Heart right ventricle (tissue), 16 donors: Measurements from ENCODE around the gene ABCC8. TPM values are rescaled to one million over a fixed set of nuclear protein-coding genes. Genes with fewer than 3 reads are reported as not detected.

Source experiments
- ATAC-seq, 8 donors: fragments of 200-7000 bp; cut with Tn5 transposase; one replicate each; pipeline ENCODE4 v1.9.1; 2020; ENCODE audit warnings: mild to moderate bottlenecking in 8 of 8, moderate library complexity in 8 of 8, moderate number of reproducible peaks in 1 of 8
- DNase-seq, 2 donors: peaks; one replicate each; pipeline ENCODE4 v3.0.0-alpha.2; 2020
- H3K27ac ChIP-seq, 10 donors: fragments of 200-600 bp; sonication (generic) in 2 of 10; one replicate each; pipeline versions ENCODE4 v1.5.0 to v1.8.0; 2020 to 2022; ENCODE audit warnings: mild to moderate bottlenecking in 3 of 10
- H3K27me3 ChIP-seq, 7 donors: fragments of 200-600 bp; one replicate each; pipeline ENCODE4 v1.8.0; 2021 to 2022; ENCODE audit warnings: mild to moderate bottlenecking in 2 of 7
- H3K36me3 ChIP-seq, 9 donors: fragments of 200-600 bp; sonication (generic) in 1 of 9; one replicate each; pipeline versions ENCODE4 v1.5.0 to v1.8.0; 2020 to 2022; ENCODE audit warnings: mild to moderate bottlenecking in 2 of 9
- H3K4me1 ChIP-seq, 9 donors: fragments of 200-600 bp; sonication (generic) in 1 of 9; one replicate each; pipeline versions ENCODE4 v1.5.0 to v1.8.0; 2020 to 2022; ENCODE audit warnings: mild to moderate bottlenecking in 4 of 9
- H3K4me3 ChIP-seq, 10 donors: fragments of 200-600 bp; sonication (generic) in 2 of 10; one replicate each; pipeline versions ENCODE4 v1.5.0 to v1.8.0; 2020 to 2022; ENCODE audit warnings: mild to moderate bottlenecking in 7 of 10, moderate library complexity in 2 of 10
- H3K9me3 ChIP-seq, 11 donors: fragments of 200-600 bp in 10 of 11; sonication (generic) in 2 of 11; one replicate each; pipeline versions ENCODE4 v1.5.0 to v1.8.0; 2013 to 2022; ENCODE audit warnings: mild to moderate bottlenecking in 2 of 11, control low read depth in 1 of 11, moderate library complexity in 1 of 11
- WGBS, 2 donors: extraction: QIAGEN DNeasy Blood & Tissue Kit; methylation state at CpG; one replicate each; pipeline ENCODE4 v1.1.7; 2013; ENCODE audit warnings: inconsistent platforms in 1 of 2; 5-methylcytosine and 5-hydroxymethylcytosine counted together
- intact Hi-C, 10 donors: fragments of 100-400 bp; cut with DNase I; formaldehyde crosslinking; loops; one replicate each; pipeline versions ENCODE4 v1.11.1 to v1.14.2; 2022
- polyA plus RNA-seq, 2 donors: library from polyadenylated mRNA; stranded (reverse); fragments of 200-250 nt; gene quantifications; one replicate each; pipeline ENCODE4 v1.2.3, GENCODE V29; 2013
- total RNA-seq, 10 donors: library from RNA; stranded (reverse); fragmentation: NEBNext Ultra II Directional in 3 of 10; extraction: Animal tissue kit (Norgen Biotek cat#: 25700) in 3 of 10; gene quantifications; one replicate each; pipeline versions ENCODE4 v1.2.1 to v1.2.4, GENCODE V29; 2021 to 2023
- TF ChIP-seq, protein P1 (sequence below), 9 donors: fragments of 200-600 bp; sonication (generic) in 2 of 9; IDR thresholded peaks; one replicate each; pipeline versions ENCODE4 v1.5.0 to v1.8.0; 2021 to 2022; ENCODE audit warnings: antibody characterized with exemption in 9 of 9, mild to moderate bottlenecking in 5 of 9, moderate library complexity in 1 of 9
- donor health status: Arrhythmogenic right ventricular cardiomyopathy.
- donor health status: ischemic (EF 13 %, LVEDD 7.1; RV severe dilation, severe dysfunction).
- donor health status: healthy with polysubstance abuse.
- donor health status: DM: no; HTN: yes; CAD: no.
- donor health status: DM: no; HTN: no; CAD: no.
- donor health status: ischemic (EF 25% LVEDD 6.9; RV normal size, moderate dysfunction).
- donor health status: ischemic (EF 25% LVEDD 5.7; RV mildly dilated, moderate dysfunction).
- donor health status: healthy.
- donor health status: DM: yes; HTN: yes; CAD: no.
- donor health status: Ischemic cardiomyopathy.
- donor health status: ischemic (EF 35%, LVEDD 5.7; RV mildly dilated, moderate dysfunction).
- donor health status: nonischemic (EF 11% LVEDD 7.7; RV severe dilation, severe dysfunction).
- donor health status: DM: yes; HTN: yes; CAD: no.
- donor health status: PGD.
- donor health status: ischemic (EF 29% LVEDD 5.4; RV normal size, mild dysfunction).
- donor health status: nonischemic (EF 23%, LVEDD 6.1; RV moderate dilation, normal function).

ABCC8 gene
- total and polyA plus RNA-seq, 12 donors: 0.47 to 8.6 (median 4.9) TPM

DNA sequence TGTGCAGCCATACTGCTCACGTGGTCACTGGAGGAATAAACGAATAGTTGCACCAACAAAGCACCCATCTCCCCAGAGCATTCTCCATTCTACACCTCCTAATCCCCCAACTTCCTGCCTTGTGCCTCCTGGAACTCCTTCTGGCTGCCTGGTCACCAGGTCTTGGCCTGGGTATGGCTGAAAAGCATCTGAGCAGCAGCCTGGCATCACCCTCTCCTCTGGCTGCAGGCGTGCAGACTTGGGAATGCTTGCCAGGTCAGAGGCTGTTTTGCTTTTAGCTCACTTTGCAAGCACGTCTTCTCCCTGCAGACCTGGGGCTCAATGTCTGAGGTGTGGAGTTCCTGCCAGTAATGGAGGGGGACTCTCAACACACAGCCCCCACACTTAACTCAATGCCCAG, 54.9 kb downstream of the ABCC8 start:
- ATAC-seq: peak in 5 of 8 donors; percentile 35 to 58 (median 50)
- intact Hi-C loops: no loop called here

DNA sequence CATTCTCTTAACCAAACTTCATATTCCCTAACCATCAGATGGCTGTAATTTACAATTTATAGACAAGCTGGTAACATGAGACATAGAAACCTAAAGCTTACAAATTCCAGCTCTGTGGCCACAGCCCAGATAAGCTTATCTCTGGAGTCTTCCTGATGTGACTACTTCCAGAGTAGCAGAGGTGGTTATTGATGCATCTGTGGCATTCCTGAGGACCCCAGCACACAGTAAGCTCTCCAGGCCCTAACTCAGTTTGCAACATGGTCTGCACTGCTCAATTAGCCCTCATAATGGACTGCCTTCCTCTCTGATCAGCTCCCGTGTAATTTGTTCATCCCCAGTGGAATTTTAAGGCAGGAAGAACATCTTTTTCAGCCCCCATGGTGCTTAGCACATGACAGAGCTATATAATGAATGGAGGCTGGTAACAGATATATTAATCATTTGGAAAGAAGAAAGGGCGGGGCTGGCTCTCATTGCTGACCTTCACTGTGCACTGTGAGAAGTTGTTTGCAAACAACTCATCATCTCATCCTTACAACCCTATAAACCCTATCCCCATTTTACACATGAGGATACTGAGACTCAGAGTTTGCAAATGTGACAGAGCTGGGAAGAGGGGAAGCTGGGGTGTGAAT, 58.1 kb downstream of the ABCC8 start:
- peaks cover 0 to 19% (median 7%) of the 10 kb centered on the region in 7 donors for H3K27me3 ChIP-seq
- ATAC-seq (no peak), DNase-seq (no peak)
- no peaks in the 10 kb centered on the region for H3K36me3 ChIP-seq
- no peaks in the 10 kb centered on the region for H3K9me3 ChIP-seq
- H3K27ac ChIP-seq: no peak overlapping the region
- H3K4me1 ChIP-seq: peaks cover 0 to 23% (median 5%) of the 10 kb centered on the region in 9 donors
- WGBS, 2 donors: 50 to 59% methylated on average over 2 of the region's 2 CpGs
- intact Hi-C loops: no loop called here
- H3K4me3 ChIP-seq: no peak overlapping the region
- TF ChIP-seq, protein P1, sequence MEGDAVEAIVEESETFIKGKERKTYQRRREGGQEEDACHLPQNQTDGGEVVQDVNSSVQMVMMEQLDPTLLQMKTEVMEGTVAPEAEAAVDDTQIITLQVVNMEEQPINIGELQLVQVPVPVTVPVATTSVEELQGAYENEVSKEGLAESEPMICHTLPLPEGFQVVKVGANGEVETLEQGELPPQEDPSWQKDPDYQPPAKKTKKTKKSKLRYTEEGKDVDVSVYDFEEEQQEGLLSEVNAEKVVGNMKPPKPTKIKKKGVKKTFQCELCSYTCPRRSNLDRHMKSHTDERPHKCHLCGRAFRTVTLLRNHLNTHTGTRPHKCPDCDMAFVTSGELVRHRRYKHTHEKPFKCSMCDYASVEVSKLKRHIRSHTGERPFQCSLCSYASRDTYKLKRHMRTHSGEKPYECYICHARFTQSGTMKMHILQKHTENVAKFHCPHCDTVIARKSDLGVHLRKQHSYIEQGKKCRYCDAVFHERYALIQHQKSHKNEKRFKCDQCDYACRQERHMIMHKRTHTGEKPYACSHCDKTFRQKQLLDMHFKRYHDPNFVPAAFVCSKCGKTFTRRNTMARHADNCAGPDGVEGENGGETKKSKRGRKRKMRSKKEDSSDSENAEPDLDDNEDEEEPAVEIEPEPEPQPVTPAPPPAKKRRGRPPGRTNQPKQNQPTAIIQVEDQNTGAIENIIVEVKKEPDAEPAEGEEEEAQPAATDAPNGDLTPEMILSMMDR (IDR thresholded peaks at IDR 0.05): no peak

More for the DNA sequence above, 54.9 kb downstream of the ABCC8 start:
- Histone ChIP-seq H3K4me1 (peaks cover 0 to 8% (median 0%) of the 10 kb centered on the region in 9 donors), H3K27me3 (peaks cover 0 to 19% (median 7%) of the 10 kb centered on the region in 7 donors), H3K36me3 (no peaks in the 10 kb centered on the region), H3K27ac (no peak overlapping the region), H3K4me3 (no peak overlapping the region), H3K9me3 (no peaks in the 10 kb centered on the region)
- TF ChIP-seq, protein P1 (IDR thresholded peaks at IDR 0.05): no peak
- 46 to 58% methylated on average over 4 of the region's 4 CpGs for WGBS, 2 donors
- no peak for DNase-seq

DNA sequence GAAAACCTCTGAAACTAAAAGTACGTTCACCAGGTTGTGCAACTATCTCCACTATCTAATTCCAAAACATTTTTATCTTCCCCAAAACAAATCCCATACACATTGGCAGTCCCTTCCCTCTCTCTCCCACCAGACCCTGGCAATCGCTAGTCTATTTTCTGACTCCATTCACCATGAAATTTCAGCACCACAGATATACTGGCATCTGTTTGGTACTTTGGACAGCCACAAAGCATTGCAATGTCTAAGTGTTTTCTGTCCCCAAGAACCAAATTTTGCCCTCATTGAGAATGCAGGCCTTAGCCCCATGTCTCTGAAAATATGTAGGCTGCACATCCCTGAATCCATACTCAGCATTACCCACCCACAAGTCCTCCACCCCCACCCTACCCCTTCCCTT, 60.2 kb downstream of the ABCC8 start:
- peaks cover 0 to 18% (median 7%) of the 10 kb centered on the region in 7 donors for H3K27me3 ChIP-seq
- WGBS, 2 donors: 54 to 61% methylated on average over 2 of the region's 2 CpGs
- H3K4me3 ChIP-seq: no peak overlapping the region
- intact Hi-C loops: no loop called here
- TF ChIP-seq, protein P1 (IDR thresholded peaks at IDR 0.05): no peak
- H3K4me1 ChIP-seq: peaks cover 0 to 20% (median 5%) of the 10 kb centered on the region in 9 donors
- peak in 1 of 8 donors; percentile 44 for ATAC-seq
- H3K27ac ChIP-seq: peak overlapping the region in 1 of 10 donors; percentile 16
- DNase-seq: no peak
- no peaks in the 10 kb centered on the region for H3K9me3 ChIP-seq
- H3K36me3 ChIP-seq: no peaks in the 10 kb centered on the region

- intact Hi-C loops: no loop called here
- WGBS, 2 donors: 45 to 66% methylated on average over 6 of the region's 6 CpGs
- peak overlapping the region in 3 of 10 donors; percentile 33 to 41 (median 34) for H3K27ac ChIP-seq
These were observed 61.0 kb downstream of the ABCC8 start for GRCh38 chr11:17415523-17416104.

More at GRCh38 chr11:17415523-17416104, 61.0 kb downstream of the ABCC8 start:
- no peaks in the 10 kb centered on the region for H3K9me3 ChIP-seq
- no peak overlapping the region for H3K4me3 ChIP-seq
- TF ChIP-seq, protein P1 (IDR thresholded peaks at IDR 0.05): no peak
- peaks cover 0 to 19% (median 6%) of the 10 kb centered on the region in 9 donors for H3K4me1 ChIP-seq
- H3K36me3 ChIP-seq: no peaks in the 10 kb centered on the region
- peaks cover 0 to 14% (median 7%) of the 10 kb centered on the region in 7 donors for H3K27me3 ChIP-seq
- ATAC-seq (peak; percentile 31 to 85 (median 62)), DNase-seq (peak in 1 of 2 donors; percentile 14)
